Fibroblast of lung (primary cell): ENCODE results near the gene IDI1. TPM values are rescaled to one million over a fixed set of nuclear protein-coding genes. Genes with fewer than 3 reads are reported as not detected.
"Not testable (repeated sequence)": the region's sequence is repeated elsewhere in the genome, so short reads cannot be mapped to it uniquely, and the experiment has no call there.

Source experiments
- DNase-seq, 2 donors: peaks; one replicate each; pipeline versions ENCODE4 v3.0.0 to v3.0.0-alpha.2; 2010; ENCODE audit warnings: low read depth in 2 of 2
- H2AFZ ChIP-seq: 2 replicates; pipeline ENCODE4 v1.5.1; 2012; ENCODE audit warnings: low read length, control low read depth, inconsistent platforms
- H3K27ac ChIP-seq: 2 replicates; pipeline ENCODE4 v1.5.1; 2011; ENCODE audit warnings: low read length, control low read depth; ENCODE audit not compliant: insufficient read depth
- H3K27me3 ChIP-seq: 2 replicates; pipeline ENCODE4 v1.5.1; 2011; ENCODE audit warnings: mild to moderate bottlenecking, low read length; ENCODE audit not compliant: control insufficient read depth, insufficient read depth
- H3K36me3 ChIP-seq: 2 replicates; pipeline ENCODE4 v1.5.1; 2011; ENCODE audit warnings: low read length; ENCODE audit not compliant: control insufficient read depth, insufficient read depth
- H3K4me1 ChIP-seq: 2 replicates; pipeline ENCODE4 v1.5.1; 2011; ENCODE audit warnings: low read length; ENCODE audit not compliant: control insufficient read depth, insufficient read depth; ENCODE audit errors: extremely low read depth
- H3K4me2 ChIP-seq: 2 replicates; pipeline ENCODE4 v1.5.1; 2011; ENCODE audit warnings: low read length, control low read depth; ENCODE audit not compliant: insufficient read depth; ENCODE audit errors: extremely low read depth
- H3K4me3 ChIP-seq, 4 experiments: fragments of 200-600 bp in 1 of 4; sonication (generic) in 1 of 4; replicated peaks in 1 of 4; 2 replicates each; pipeline ENCODE4 v1.5.1; 2011 to 2016; ENCODE audit warnings: low read length in 4 of 4, low read depth in 3 of 4, mild to moderate bottlenecking in 3 of 4, control low read depth in 2 of 4, inconsistent platforms in 1 of 4, mixed read lengths in 1 of 4; ENCODE audit not compliant: insufficient read depth in 1 of 4; ENCODE audit errors: control extremely low read depth in 1 of 4
- H3K79me2 ChIP-seq: 2 replicates; pipeline ENCODE4 v1.5.1; 2012; ENCODE audit warnings: mild to moderate bottlenecking, low read length, inconsistent platforms; ENCODE audit not compliant: control insufficient read depth, insufficient read depth
- H3K9ac ChIP-seq: 2 replicates; pipeline ENCODE4 v1.5.1; 2011; ENCODE audit warnings: mild to moderate bottlenecking, low read length, control low read depth; ENCODE audit not compliant: insufficient read depth
- H3K9me3 ChIP-seq: 2 replicates; pipeline ENCODE4 v1.5.1; 2012; ENCODE audit warnings: low read depth, low read length; ENCODE audit not compliant: control insufficient read depth, insufficient read depth
- H4K20me1 ChIP-seq: 2 replicates; pipeline ENCODE4 v1.5.1; 2011; ENCODE audit warnings: low read length; ENCODE audit not compliant: control insufficient read depth, insufficient read depth; ENCODE audit errors: extremely low read depth
- CTCF ChIP-seq, 2 donors: IDR thresholded peaks in 1 of 2; conservative IDR thresholded peaks in 1 of 2; 1 replicate in 1 of 2; 2 replicates in 1 of 2; pipeline ENCODE4 v1.5.1; 2011 to 2012; ENCODE audit warnings: low read length in 2 of 2, control low read depth in 1 of 2, inconsistent platforms in 1 of 2, low read depth in 1 of 2, mild to moderate bottlenecking in 1 of 2
- EZH2 ChIP-seq: IDR thresholded peaks from 2 replicates; pipeline ENCODE4 v1.5.1; 2012; ENCODE audit warnings: low read length, control low read depth, mild to moderate bottlenecking; ENCODE audit errors: missing control alignments
- polyA plus RNA-seq, 2 donors: library from polyadenylated mRNA; depleted of rRNA in 1 of 2; stranded (reverse) in 1 of 2; unstranded in 1 of 2; fragments of >200 nt; gene quantifications; 2 replicates each; pipeline ENCODE4 v1.2.1, GENCODE V29; 2011 to 2012; ENCODE audit warnings: missing spikeins in 1 of 2
- total RNA-seq: library from RNA; depleted of rRNA; stranded (reverse); fragments of >200 nt; gene quantifications from 2 replicates; pipeline ENCODE4 v1.2.1, GENCODE V29; 2014

Gene IDI1
- total and polyA plus RNA-seq, 2 donors (not counting 1 experiment from before 2014, with no cell fraction given): 156 to 202 TPM

GRCh38 chr10:1040133-1040532 is 8.8 kb downstream of the IDI1 start:
- H3K36me3 ChIP-seq: peaks cover 5% of the 10 kb centered on the region

GRCh38 chr10:1038769-1039168 is 10.2 kb downstream of the IDI1 start:
- not testable (repeated sequence) for H3K36me3 ChIP-seq, H4K20me1 ChIP-seq

More at GRCh38 chr10:1040133-1040532, 8.8 kb downstream of the IDI1 start:
- Histone ChIP-seq H3K79me2 (peaks cover 18% of the 10 kb centered on the region), H3K9me3 (no peaks in the 10 kb centered on the region), H2AFZ (no peak overlapping the region), H4K20me1 (peaks cover 1% of the 10 kb centered on the region), H3K4me1 (no peaks in the 10 kb centered on the region), H3K9ac (no peak overlapping the region), H3K4me3 (no peak overlapping the region), H3K27me3 (no peaks in the 10 kb centered on the region), H3K4me2 (no peak overlapping the region), H3K27ac (no peak overlapping the region)
- TF ChIP-seq CTCF (conservative IDR thresholded peaks at IDR 0.05 in 1 of 2, IDR thresholded peaks at IDR 0.05 in 1 of 2; ENCODE audit: low read depth in 1 of 2, low read length in 2 of 2) (no peak), EZH2 (no peak)
- DNase-seq: no peak

GRCh38 chr10:1037098-1037497 is 11.8 kb downstream of the IDI1 start:
- Histone ChIP-seq H3K4me1 (no peaks in the 10 kb centered on the region), H3K27ac (no peak overlapping the region), H4K20me1 (no peaks in the 10 kb centered on the region), H3K4me3 (no peak overlapping the region), H3K27me3 (no peaks in the 10 kb centered on the region), H3K36me3 (peaks cover 2% of the 10 kb centered on the region), H2AFZ (no peak overlapping the region), H3K79me2 (no peaks in the 10 kb centered on the region), H3K9ac (no peak overlapping the region), H3K9me3 (no peaks in the 10 kb centered on the region), H3K4me2 (no peak overlapping the region)
- DNase-seq: no peak
- TF ChIP-seq CTCF (conservative IDR thresholded peaks at IDR 0.05 in 1 of 2, IDR thresholded peaks at IDR 0.05 in 1 of 2; ENCODE audit: low read depth in 1 of 2, low read length in 2 of 2) (no peak), EZH2 (no peak)

More at GRCh38 chr10:1038769-1039168, 10.2 kb downstream of the IDI1 start:
- H3K4me2 ChIP-seq, H3K4me1 ChIP-seq, H2AFZ ChIP-seq, DNase-seq, H3K79me2 ChIP-seq, H3K27me3 ChIP-seq, H3K27ac ChIP-seq, H3K9me3 ChIP-seq, H3K4me3 ChIP-seq, H3K9ac ChIP-seq: not testable (repeated sequence)
